NAMALWA (cell line): ENCODE data around the gene TF.

Source experiments
- DNase-seq: peaks from one replicate; pipeline ENCODE4 v3.0.0-alpha.2; 2015; ENCODE audit warnings: low spot score

TF gene

GRCh38 chr3:133745981-133746711 is at the start of gene TF:
TF (plus strand) TSS chr3:133746393; CDS start chr3:133746441, 48 bp downstream.
- no peak for DNase-seq

- DNase-seq: no peak
Measured at GRCh38 chr3:133697960-133698359, 48.2 kb upstream of the TF start.

GRCh38 chr3:133699467-133699866 is 46.7 kb upstream of the TF start:
- no peak for DNase-seq

- DNase-seq: no peak
Measured at GRCh38 chr3:133699903-133700302, 46.3 kb upstream of the TF start.

- no peak for DNase-seq
Measured at GRCh38 chr3:133700351-133700750, 45.8 kb upstream of the TF start.

GRCh38 chr3:133701435-133702358 is 44.5 kb upstream of the TF start:
- DNase-seq: no peak

GRCh38 chr3:133703915-133704314 is 42.3 kb upstream of the TF start:
- no peak for DNase-seq

GRCh38 chr3:133706033-133706432 is 40.2 kb upstream of the TF start:
- no peak for DNase-seq

GRCh38 chr3:133709139-133709750 is 36.9 kb upstream of the TF start:
- no peak for DNase-seq

GRCh38 chr3:133711013-133711412 is 35.2 kb upstream of the TF start:
- no peak for DNase-seq

GRCh38 chr3:133712017-133712416 is 34.2 kb upstream of the TF start:
- DNase-seq: no peak

- no peak for DNase-seq
Measured at GRCh38 chr3:133713347-133713746, 32.8 kb upstream of the TF start.

- DNase-seq: no peak
Measured at GRCh38 chr3:133717424-133717823, 28.8 kb upstream of the TF start.

GRCh38 chr3:133722935-133723334 is 23.3 kb upstream of the TF start:
- DNase-seq: no peak

GRCh38 chr3:133730993-133731392 is 15.2 kb upstream of the TF start:
- DNase-seq: no peak

- DNase-seq: peak; percentile 25
Measured at GRCh38 chr3:133732231-133732630, 14.0 kb upstream of the TF start.

- DNase-seq: no peak
Measured at GRCh38 chr3:133733226-133733625, 13.0 kb upstream of the TF start.

GRCh38 chr3:133734305-133734704 is 11.9 kb upstream of the TF start:
- DNase-seq: peak; percentile 54

- DNase-seq: no peak
Measured at GRCh38 chr3:133742351-133743091, 3.7 kb upstream of the TF start.

GRCh38 chr3:133744241-133744640 is 2.0 kb upstream of the TF start:
- no peak for DNase-seq

GRCh38 chr3:133745108-133745507 is 1.1 kb upstream of the TF start:
- no peak for DNase-seq

- no peak for DNase-seq
Measured at GRCh38 chr3:133746712-133747066, 496 bp downstream of the TF start.
